Measurements from ENCODE around the gene CFAP161. TPM values are rescaled to one million over a fixed set of nuclear protein-coding genes. Genes with fewer than 3 reads are reported as not detected.

CFAP161 gene
- total RNA-seq, 1 experiment from 2014 or later = 2.7 TPM

GRCh38 chr15:81085213-81085612, 48.9 kb upstream of the CFAP161 start:
- TF ChIP-seq POLR2AphosphoS5 (IDR thresholded peaks at IDR 0.05; ENCODE audit: low read depth, low read length) (no peak), SIN3A (IDR thresholded peaks at IDR 0.05; ENCODE audit: borderline replicate concordance, insufficient read depth, low read depth, low read length) (no peak), REST (IDR thresholded peaks at IDR 0.05; ENCODE audit: insufficient read depth in 1 of 2, low read depth in 2 of 2, low read length in 1 of 2) (no peak), CTCF (IDR thresholded peaks at IDR 0.05) (no peak), TCF7L2 (IDR thresholded peaks at IDR 0.05; ENCODE audit: low read depth, low read length) (no peak)
- ChIA-PET POLR2A (no interaction called here), CTCF (no interaction called here)
- Histone ChIP-seq H3K27me3 (ENCODE audit: control insufficient read depth, insufficient read depth, low read length) (no peaks in the 10 kb centered on the region), H3K36me3 (ENCODE audit: control insufficient read depth, insufficient read depth, low read length) (no peaks in the 10 kb centered on the region), H3K4me1 (ENCODE audit: control insufficient read depth, insufficient read depth, low read length) (no peaks in the 10 kb centered on the region), H3K4me3 (ENCODE audit: low read depth in 2 of 2, low read length in 2 of 2) (no peak overlapping the region), H3K27ac (ENCODE audit: low read length) (no peak overlapping the region), H3K9me3 (ENCODE audit: control insufficient read depth, insufficient read depth, low read depth, low read length) (no peaks in the 10 kb centered on the region)
- intact Hi-C loops (cut with micrococcal nuclease; ENCODE audit: unreplicated experiment) = no loop called here
- no peak for ATAC-seq
- DNase-seq (ENCODE audit: low read depth, low spot score) = no peak
- in situ Hi-C loops (cut with HindIII; ENCODE audit: low pct_unique_long_range_greater_than_20kb, low sequenced_read_pairs) = no loop called here
- BruUV-seq (replicated peaks) = no TSS peak

- POLR2A ChIA-PET = no interaction called here
- no peak for TF ChIP-seq POLR2AphosphoS5 (IDR thresholded peaks at IDR 0.05; ENCODE audit: low read depth, low read length)
- no peak for TF ChIP-seq SIN3A (IDR thresholded peaks at IDR 0.05; ENCODE audit: borderline replicate concordance, insufficient read depth, low read depth, low read length)
- TF ChIP-seq REST (IDR thresholded peaks at IDR 0.05; ENCODE audit: insufficient read depth in 1 of 2, low read depth in 2 of 2, low read length in 1 of 2) = no peak
- no peak for TF ChIP-seq CTCF (IDR thresholded peaks at IDR 0.05)
- no peak for TF ChIP-seq TCF7L2 (IDR thresholded peaks at IDR 0.05; ENCODE audit: low read depth, low read length)
- Histone ChIP-seq H3K36me3 (ENCODE audit: control insufficient read depth, insufficient read depth, low read length) (no peaks in the 10 kb centered on the region), H3K4me3 (ENCODE audit: low read depth in 2 of 2, low read length in 2 of 2) (no peak overlapping the region), H3K27me3 (ENCODE audit: control insufficient read depth, insufficient read depth, low read length) (no peaks in the 10 kb centered on the region), H3K9me3 (ENCODE audit: control insufficient read depth, insufficient read depth, low read depth, low read length) (no peaks in the 10 kb centered on the region), H3K4me1 (ENCODE audit: control insufficient read depth, insufficient read depth, low read length) (no peaks in the 10 kb centered on the region), H3K27ac (ENCODE audit: low read length) (no peak overlapping the region)
- ATAC-seq (no peak), DNase-seq (ENCODE audit: low read depth, low spot score) (no peak)
- no TSS peak for BruUV-seq (replicated peaks)
- in situ Hi-C loops (cut with HindIII; ENCODE audit: low pct_unique_long_range_greater_than_20kb, low sequenced_read_pairs) (no loop called here), intact Hi-C loops (cut with micrococcal nuclease; ENCODE audit: unreplicated experiment) (no loop called here)
- CTCF ChIA-PET = no interaction called here
Observed at GRCh38 chr15:81085898-81086297, 48.2 kb upstream of the CFAP161 start.
